Iris pigment epithelial cell (primary cell): ENCODE results near the gene WIPF2.
"Not testable (repeated sequence)": the region's sequence is repeated elsewhere in the genome, so short reads cannot be mapped to it uniquely, and the experiment has no call there.

Experiments
- DNase-seq: peaks from one replicate; pipeline ENCODE4 v3.0.0-alpha.2; 2011; ENCODE audit warnings: low read depth

The WIPF2 gene

GRCh38 chr17:40192961-40193360 lies 26.1 kb upstream of the WIPF2 start:
- DNase-seq = no peak

DNA sequence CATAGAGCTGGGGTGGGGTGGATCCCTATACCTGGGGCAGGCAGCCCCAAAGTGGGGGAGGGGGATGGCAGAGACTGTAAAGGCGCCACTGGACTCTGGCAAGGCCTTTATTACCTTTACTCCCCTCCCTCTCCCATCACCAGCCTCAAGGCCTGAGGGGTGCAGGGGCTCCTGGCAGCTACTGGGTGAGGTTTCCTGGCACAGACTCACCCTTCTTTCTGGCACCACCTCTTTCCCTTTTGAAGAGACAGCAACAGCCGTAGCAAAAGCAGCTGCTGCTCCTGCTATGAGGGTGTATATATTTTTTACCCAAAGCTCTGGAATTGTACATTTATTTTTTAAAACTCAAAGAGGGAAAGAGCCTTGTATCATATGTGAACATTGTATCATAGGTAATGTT lies 24.3 kb upstream of the WIPF2 start:
- no peak for DNase-seq

DNA sequence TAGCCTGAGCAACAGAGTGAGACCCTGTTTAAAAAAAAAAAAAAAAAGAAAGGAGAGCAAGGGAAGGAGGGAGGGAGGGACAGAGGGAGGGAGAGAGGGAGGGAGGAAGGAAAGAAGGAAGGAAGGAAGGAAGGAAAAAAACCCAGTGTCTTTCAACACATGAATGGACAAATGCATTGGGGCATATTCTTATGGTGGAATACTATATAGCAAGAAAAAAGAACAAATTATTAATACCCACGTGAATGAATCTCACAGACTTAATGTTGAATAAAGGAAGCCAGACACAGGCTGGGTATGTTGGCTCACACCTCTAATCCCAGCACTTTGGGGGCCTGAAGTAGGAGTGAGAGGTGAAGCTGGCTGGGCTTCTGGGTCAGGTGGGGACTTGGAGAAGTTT lies 21.6 kb upstream of the WIPF2 start:
- DNase-seq = no peak

- DNase-seq = not testable (repeated sequence)
Observed at GRCh38 chr17:40197965-40198456, 21.1 kb upstream of the WIPF2 start.

GRCh38 chr17:40198576-40198975 lies 20.5 kb upstream of the WIPF2 start:
- DNase-seq = no peak

GRCh38 chr17:40203131-40203530 lies 16.0 kb upstream of the WIPF2 start:
- no peak for DNase-seq

- not testable (repeated sequence) for DNase-seq
Observed at GRCh38 chr17:40206193-40206592, 12.9 kb upstream of the WIPF2 start.

- DNase-seq = peak; percentile 17
Observed at GRCh38 chr17:40209404-40210093, 9.6 kb upstream of the WIPF2 start.

GRCh38 chr17:40213914-40214313 lies 5.2 kb upstream of the WIPF2 start:
- DNase-seq = not testable (repeated sequence)

GRCh38 chr17:40218006-40218739 lies 931 bp upstream of the WIPF2 start:
- DNase-seq = no peak

DNA sequence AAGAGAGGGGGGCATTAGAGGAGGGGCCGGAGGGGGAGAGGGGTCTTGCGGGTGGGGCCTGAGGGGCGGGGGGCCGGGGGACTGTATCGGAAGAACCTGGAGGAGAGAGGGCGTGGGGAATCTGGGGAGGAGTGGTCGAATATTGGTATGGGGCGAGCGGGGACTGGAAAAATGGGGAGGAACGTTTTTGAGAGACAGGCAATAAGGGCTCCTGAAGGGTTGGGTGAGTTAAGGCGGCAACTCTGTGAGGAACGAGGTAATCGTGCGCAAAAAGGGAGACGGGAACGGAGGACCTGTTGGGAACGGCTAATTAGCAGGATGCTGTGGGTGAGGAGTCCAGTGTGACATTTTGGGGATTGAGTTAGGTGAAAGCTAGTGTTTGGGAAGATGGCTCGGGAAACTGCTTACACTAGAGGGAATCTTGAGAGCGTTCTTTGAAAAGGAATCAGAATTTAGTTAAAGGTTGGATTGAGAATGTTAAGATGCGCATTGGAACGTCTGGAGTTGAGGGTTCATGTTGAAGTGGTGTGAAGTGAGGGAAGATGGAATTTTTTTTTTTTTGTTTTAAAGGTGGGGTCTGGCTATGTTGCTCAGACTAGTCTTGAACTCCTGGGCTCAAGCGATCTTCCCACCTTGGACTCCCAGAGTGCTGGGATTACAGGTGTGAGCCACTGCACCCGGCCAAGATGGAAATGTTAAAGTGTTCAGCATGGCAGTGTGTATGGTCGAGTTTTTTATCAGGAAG lies 662 bp downstream of the WIPF2 start:
- peak; percentile 45 for DNase-seq

DNA sequence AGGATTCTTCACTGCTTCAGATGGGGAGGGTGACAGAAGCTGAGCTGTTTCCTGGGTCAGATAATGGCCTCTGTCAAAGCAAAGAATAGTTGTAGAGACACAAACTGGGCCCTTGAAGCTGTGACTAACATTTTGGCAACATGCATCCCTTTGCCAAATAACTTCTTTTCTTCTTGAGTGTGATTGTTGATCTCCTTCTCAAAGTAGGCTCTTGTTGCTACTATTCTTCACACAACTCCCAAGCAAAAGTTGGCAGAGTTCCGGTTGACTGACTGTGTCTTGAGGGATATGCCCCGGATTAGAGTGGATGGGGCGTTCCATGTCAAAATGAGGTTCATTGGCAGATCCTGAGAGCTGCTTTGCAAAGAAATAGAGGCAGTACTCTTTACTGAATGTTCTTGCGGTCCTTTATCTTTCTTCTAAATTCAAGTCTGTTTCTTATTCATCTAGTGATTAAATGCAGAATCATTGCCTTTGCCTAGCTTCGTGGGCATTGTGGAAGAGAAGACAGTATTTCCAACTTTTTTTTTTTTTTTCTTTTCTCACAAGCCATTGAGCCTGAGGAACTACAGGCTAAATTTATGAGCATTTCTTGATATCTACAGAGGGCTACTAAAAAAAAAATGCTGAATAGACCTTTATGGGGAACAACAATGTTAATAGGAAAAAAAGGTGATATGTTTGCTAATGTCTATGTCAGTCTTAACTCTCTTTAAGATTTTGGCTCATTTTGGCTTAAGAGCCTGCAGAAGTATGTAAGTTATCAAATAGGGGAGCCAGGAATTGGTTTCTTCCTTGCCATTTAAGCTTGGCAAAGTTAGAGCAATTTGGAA lies 5.8 kb downstream of the WIPF2 start:
- DNase-seq = peak; percentile 51

DNA sequence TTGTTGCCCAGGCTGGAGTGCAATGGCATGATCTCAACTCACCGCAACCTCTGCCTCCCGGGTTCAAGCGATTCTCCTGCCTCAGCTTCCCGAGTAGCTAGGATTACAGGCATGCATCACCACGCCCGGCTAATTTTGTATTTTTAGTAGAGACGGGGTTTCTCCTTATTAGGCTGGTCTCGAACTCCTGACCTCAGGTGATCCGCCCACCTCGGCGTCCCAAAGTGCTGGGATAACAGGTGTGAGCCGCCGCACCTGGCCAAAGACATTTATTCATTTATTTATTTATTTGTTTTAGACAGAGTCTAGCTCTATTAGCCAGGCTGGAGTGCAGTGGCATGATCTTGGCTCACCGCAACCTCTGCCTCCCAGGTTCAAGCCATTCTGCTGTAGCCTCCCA lies 10.0 kb downstream of the WIPF2 start:
- DNase-seq = not testable (repeated sequence)

DNA sequence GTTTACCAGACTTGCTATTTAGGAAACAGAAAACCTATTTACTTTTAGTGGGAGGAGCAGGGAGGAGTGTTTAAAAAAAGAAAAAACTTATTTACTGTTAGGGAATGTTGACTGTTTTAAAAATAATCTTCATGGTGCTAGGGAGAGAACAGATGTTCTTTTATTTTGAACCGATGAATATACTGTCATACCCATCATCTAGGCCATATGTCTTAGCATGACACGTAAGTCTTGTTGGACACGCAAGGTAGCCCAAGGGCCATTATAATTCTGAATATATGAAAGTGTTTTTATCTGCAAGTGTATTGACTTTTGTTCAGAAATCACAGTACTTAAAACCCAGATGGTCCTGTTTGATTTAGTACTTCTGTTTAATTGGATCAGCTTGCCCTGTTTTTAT lies 11.6 kb downstream of the WIPF2 start:
- no peak for DNase-seq

- not testable (repeated sequence) for DNase-seq
Observed at GRCh38 chr17:40231928-40232327, 12.8 kb downstream of the WIPF2 start.

GRCh38 chr17:40241252-40241834 lies 22.2 kb downstream of the WIPF2 start:
- no peak for DNase-seq

- no peak for DNase-seq
Observed at GRCh38 chr17:40242774-40243173, 23.7 kb downstream of the WIPF2 start.

GRCh38 chr17:40243761-40244160 lies 24.7 kb downstream of the WIPF2 start:
- no peak for DNase-seq

GRCh38 chr17:40244255-40244654 lies 25.2 kb downstream of the WIPF2 start:
- no peak for DNase-seq

- DNase-seq = no peak
Observed at GRCh38 chr17:40247926-40248495, 28.9 kb downstream of the WIPF2 start.

- no peak for DNase-seq
Observed at GRCh38 chr17:40248507-40248906, 29.4 kb downstream of the WIPF2 start.
